GM12878 (cell line): ENCODE measurements around the gene UACA. TPM values are rescaled to one million over a fixed set of nuclear protein-coding genes. Genes with fewer than 3 reads are reported as not detected.

Experiments used
- ATAC-seq: fragments of 200-7000 bp; cut with Tn5 transposase; 3 replicates; pipeline ENCODE4 v1.9.1; 2020; ENCODE audit warnings: mild to moderate bottlenecking, moderate library complexity
- BruUV-seq: library from RNA; stranded (reverse); fragments of 400-500 nt; replicated peaks from 2 replicates; lab custom pipeline; 2021; lab: Mats Ljungman, UMichigan
- CTCF ChIA-PET: fragments of 300-600 bp; sonication (Branson Sonifier 250); formaldehyde crosslinking; extraction: SDS; loops from one replicate; lab custom pipeline; 2021; ENCODE audit warnings: inconsistent platforms; lab: Yijun Ruan, JAX
- POLR2A ChIA-PET: fragments of 350-600 bp; formaldehyde crosslinking; extraction: SDS; loops from one replicate; lab custom pipeline; 2021; ENCODE audit warnings: inconsistent platforms; lab: Charles Lee
- RAD21 ChIA-PET: fragments of 300-600 bp; sonication (Branson Sonifier 250); formaldehyde crosslinking; loops from one replicate; lab custom pipeline; 2023; ENCODE audit warnings: antibody characterized with exemption; ENCODE audit not compliant: unreplicated experiment; lab: Charles Lee
- SMC1A ChIA-PET: fragments of 300-600 bp; sonication (Branson Sonifier 250); formaldehyde crosslinking; loops from one replicate; lab custom pipeline; 2023; ENCODE audit not compliant: unreplicated experiment, uncharacterized antibody; lab: Charles Lee
- DNase-seq: peaks from one replicate; pipeline ENCODE4 v3.0.0-alpha.2; 2011; ENCODE audit warnings: low read depth, low spot score
- FAIRE-seq: peaks from 3 replicates; lab custom pipeline; 2011; peaks lifted over from hg19 to GRCh38; lab: Jason Lieb, UNC
- H2AFZ ChIP-seq: 2 replicates; pipeline ENCODE4 v1.6.0; 2011; ENCODE audit warnings: low read depth, low read length, control low read depth; ENCODE audit not compliant: control insufficient read depth
- H3K27ac ChIP-seq: 2 replicates; pipeline ENCODE4 v1.5.1; 2011; ENCODE audit warnings: control low read depth; ENCODE audit not compliant: control insufficient read depth, insufficient read depth
- H3K27me3 ChIP-seq, 2 experiments: replicated peaks in 1 of 2; 2 replicates each; pipeline versions ENCODE4 v1.6.0 to v1.6.1; 2011; ENCODE audit warnings: low read length in 1 of 2; ENCODE audit not compliant: control insufficient read depth in 2 of 2, insufficient read depth in 2 of 2
- H3K36me3 ChIP-seq, 2 experiments: 2 replicates each; pipeline ENCODE4 v1.5.1; 2011; ENCODE audit warnings: low read length in 1 of 2; ENCODE audit not compliant: control insufficient read depth in 2 of 2, insufficient read depth in 2 of 2
- H3K4me1 ChIP-seq: 2 replicates; pipeline ENCODE4 v1.6.1; 2011; ENCODE audit warnings: mild to moderate bottlenecking, low read length, moderate library complexity, mixed read lengths; ENCODE audit not compliant: control insufficient read depth, insufficient read depth
- H3K4me2 ChIP-seq: 2 replicates; pipeline ENCODE4 v1.6.0; 2011; ENCODE audit warnings: control low read depth; ENCODE audit not compliant: control insufficient read depth, insufficient read depth
- H3K4me3 ChIP-seq: fragments of 200-600 bp; sonication (generic); 2 replicates; pipeline ENCODE4 v1.5.1; 2016
- H3K79me2 ChIP-seq: 2 replicates; pipeline ENCODE4 v1.6.0; 2011; ENCODE audit warnings: low read length; ENCODE audit not compliant: control insufficient read depth, insufficient read depth
- H3K9ac ChIP-seq: 2 replicates; pipeline ENCODE4 v1.8.0; 2011; ENCODE audit warnings: low read length, control low read depth, mixed read lengths; ENCODE audit not compliant: control insufficient read depth, insufficient read depth
- H3K9me3 ChIP-seq: replicated peaks from 3 replicates; pipeline ENCODE4 v1.5.1; 2011; ENCODE audit warnings: mild to moderate bottlenecking, low read length; ENCODE audit not compliant: control insufficient read depth, insufficient read depth
- H4K20me1 ChIP-seq: 2 replicates; pipeline ENCODE4 v1.6.0; 2011; ENCODE audit not compliant: control insufficient read depth, insufficient read depth
- ASH2L ChIP-seq: fragments of 300-600, 200-600 bp; sonication (generic); IDR thresholded peaks from 2 replicates; pipeline ENCODE4 v1.6.1; 2017; ENCODE audit warnings: low read depth, mild to moderate bottlenecking, borderline replicate concordance
- ATF2 ChIP-seq: IDR thresholded peaks from 2 replicates; pipeline ENCODE4 v1.6.1; 2012; ENCODE audit warnings: low read length, inconsistent platforms
- CBX5 ChIP-seq: sonication (generic); IDR thresholded peaks from 2 replicates; pipeline ENCODE4 v1.6.1; 2016; ENCODE audit warnings: low read depth, moderate library complexity, mild to moderate bottlenecking, inconsistent platforms
- KLF5 ChIP-seq: fragments of 450-650 bp; IDR thresholded peaks from 2 replicates; pipeline ENCODE4 v1.6.1; 2014; ENCODE audit warnings: mild to moderate bottlenecking; ENCODE audit not compliant: partially characterized antibody
- MYB ChIP-seq: fragments of 150-350 bp; IDR thresholded peaks from 2 replicates; pipeline ENCODE4 v1.6.1; 2014; ENCODE audit warnings: mild to moderate bottlenecking, low read depth, low read length, borderline replicate concordance
- NBN ChIP-seq: fragments of 450-650 bp; IDR thresholded peaks from 2 replicates; pipeline ENCODE4 v1.6.1; 2016
- NKRF ChIP-seq: fragments of 450-650 bp; conservative IDR thresholded peaks from 2 replicates; pipeline ENCODE4 v1.6.1; 2017; ENCODE audit warnings: mild to moderate bottlenecking, moderate library complexity
- NR2C2 ChIP-seq: IDR thresholded peaks from 2 replicates; pipeline ENCODE4 v1.6.1; 2011; ENCODE audit warnings: borderline replicate concordance, low read depth; ENCODE audit not compliant: control insufficient read depth, insufficient read length
- NR2F1 ChIP-seq: fragments of 450-650 bp; conservative IDR thresholded peaks from 2 replicates; pipeline ENCODE4 v1.6.1; 2017; ENCODE audit warnings: mild to moderate bottlenecking
- RELB ChIP-seq: fragments of 450-650 bp; IDR thresholded peaks from 2 replicates; pipeline ENCODE4 v1.6.1; 2017; ENCODE audit warnings: low read depth, mild to moderate bottlenecking, moderate library complexity
- SPI1 ChIP-seq: IDR thresholded peaks from 2 replicates; pipeline ENCODE4 v1.6.1; 2011; ENCODE audit warnings: low read depth, mild to moderate bottlenecking, low read length, moderate library complexity, borderline replicate concordance; ENCODE audit not compliant: insufficient read depth
- SUZ12 ChIP-seq: fragments of 200-600 bp; sonication (generic); IDR thresholded peaks from one replicate; pipeline ENCODE4 v1.6.1; 2018; ENCODE audit warnings: antibody characterized with exemption, mild to moderate bottlenecking; ENCODE audit not compliant: unreplicated experiment
- ZNF217 ChIP-seq: fragments of 450-650 bp; IDR thresholded peaks from 2 replicates; pipeline ENCODE4 v1.6.1; 2017; ENCODE audit warnings: antibody characterized with exemption, mild to moderate bottlenecking
- ZNF622 ChIP-seq: fragments of 450-650 bp; IDR thresholded peaks from 2 replicates; pipeline ENCODE4 v1.6.1; 2017; ENCODE audit warnings: mild to moderate bottlenecking, inconsistent platforms
- WGBS: methylation state at CpG from one replicate; pipeline ENCODE4 v1.1.6; 2016; ENCODE audit warnings: low lambda C conversion rate; ENCODE audit not compliant: insufficient replicate concordance, insufficient coverage; ENCODE audit errors: missing lambda C conversion rate; 5-methylcytosine and 5-hydroxymethylcytosine counted together
- in situ Hi-C: fragments of 300-500 bp; cut with MboI; formaldehyde crosslinking; loops from 9 replicates; pipeline ENCODE4 v1.14.3; 2018; ENCODE audit warnings: mixed read lengths
- intact Hi-C: fragments of 100-400 bp; cut with micrococcal nuclease; formaldehyde crosslinking; loops from one replicate; pipeline ENCODE4 v1.14.2; 2022; ENCODE audit not compliant: unreplicated experiment
- polyA plus RNA-seq, 11 experiments: library from polyadenylated mRNA; depleted of rRNA in 4 of 11; unstranded in 6 of 11; stranded (reverse) in 5 of 11; fragments of >200 nt; fragmentation: Nextera tagmentation in 4 of 11; fragmentation: Illumina TruSeq in 1 of 11; extraction: Ambion mirVana in 4 of 11; extraction: Trizol in 1 of 11; gene quantifications; 1 replicate in 1 of 11; 2 replicates in 10 of 11; pipeline versions ENCODE4 v1.2.1 to v1.2.3, GENCODE V29; 2011 to 2016; ENCODE audit warnings: inconsistent platforms in 2 of 11, missing spikeins in 2 of 11, low read depth in 1 of 11
- total RNA-seq, 4 experiments: library from RNA; depleted of rRNA in 3 of 4; stranded (reverse); fragments of >200 nt in 3 of 4; fragmentation: Illumina TruSeq in 1 of 4; extraction: Trizol in 1 of 4; gene quantifications; 2 replicates each; pipeline versions ENCODE4 v1.2.1 to v1.2.3, GENCODE V29; 2013 to 2021
- TF ChIP-seq, protein P1 (sequence below): fragments of 450-650 bp; IDR thresholded peaks from 2 replicates; pipeline ENCODE4 v1.6.1; 2018; ENCODE audit warnings: mild to moderate bottlenecking, low read depth, moderate library complexity; ENCODE audit not compliant: partially characterized antibody
- TF ChIP-seq, protein P2 (sequence below): fragments of 450-650 bp; IDR thresholded peaks from 2 replicates; pipeline ENCODE4 v1.6.1; 2014; ENCODE audit warnings: mild to moderate bottlenecking

UACA gene
- total and polyA plus RNA-seq, 10 of the 15 experiments (the other 5 are each of a cell fraction or from before 2014, with no cell fraction given), result 0.30 to 4.0 (median 2.0) TPM

DNA sequence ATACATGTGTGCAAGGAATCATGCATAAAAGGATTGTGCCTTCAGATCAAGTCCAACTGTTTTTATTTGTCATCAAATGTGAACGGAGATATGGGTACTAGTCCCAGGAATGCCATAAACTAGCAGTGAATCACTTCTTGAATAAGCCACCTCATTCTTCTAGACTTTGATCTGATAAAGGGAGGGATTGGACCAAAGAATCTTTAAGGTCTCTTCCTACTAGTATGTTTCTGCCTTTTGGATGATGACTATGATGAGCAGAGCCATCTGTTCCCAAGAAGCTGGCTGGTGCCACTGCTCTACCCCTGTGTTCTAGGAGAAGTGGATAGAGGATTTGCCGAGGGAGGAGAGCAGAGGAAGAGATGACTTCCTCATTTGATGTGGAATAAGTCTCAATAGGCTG, 28.8 kb upstream of the UACA start:
- H3K4me2 ChIP-seq, result no peak overlapping the region
- no TSS peak for BruUV-seq
- in situ Hi-C loops, result no loop called here

More for the DNA sequence above, 28.8 kb upstream of the UACA start:
- H3K4me3 ChIP-seq, result no peak overlapping the region
- DNase-seq (no peak), FAIRE-seq (no peak)
- RAD21 ChIA-PET, result no interaction called here
- TF ChIP-seq SPI1, result no peak
- TF ChIP-seq RELB, result no peak
- TF ChIP-seq ASH2L, result no peak
- no peak for TF ChIP-seq NBN
- TF ChIP-seq NR2C2, result no peak
- no peak for TF ChIP-seq ZNF622
- no peak for TF ChIP-seq NKRF
- no peak for TF ChIP-seq ZNF217
- TF ChIP-seq, protein P1, sequence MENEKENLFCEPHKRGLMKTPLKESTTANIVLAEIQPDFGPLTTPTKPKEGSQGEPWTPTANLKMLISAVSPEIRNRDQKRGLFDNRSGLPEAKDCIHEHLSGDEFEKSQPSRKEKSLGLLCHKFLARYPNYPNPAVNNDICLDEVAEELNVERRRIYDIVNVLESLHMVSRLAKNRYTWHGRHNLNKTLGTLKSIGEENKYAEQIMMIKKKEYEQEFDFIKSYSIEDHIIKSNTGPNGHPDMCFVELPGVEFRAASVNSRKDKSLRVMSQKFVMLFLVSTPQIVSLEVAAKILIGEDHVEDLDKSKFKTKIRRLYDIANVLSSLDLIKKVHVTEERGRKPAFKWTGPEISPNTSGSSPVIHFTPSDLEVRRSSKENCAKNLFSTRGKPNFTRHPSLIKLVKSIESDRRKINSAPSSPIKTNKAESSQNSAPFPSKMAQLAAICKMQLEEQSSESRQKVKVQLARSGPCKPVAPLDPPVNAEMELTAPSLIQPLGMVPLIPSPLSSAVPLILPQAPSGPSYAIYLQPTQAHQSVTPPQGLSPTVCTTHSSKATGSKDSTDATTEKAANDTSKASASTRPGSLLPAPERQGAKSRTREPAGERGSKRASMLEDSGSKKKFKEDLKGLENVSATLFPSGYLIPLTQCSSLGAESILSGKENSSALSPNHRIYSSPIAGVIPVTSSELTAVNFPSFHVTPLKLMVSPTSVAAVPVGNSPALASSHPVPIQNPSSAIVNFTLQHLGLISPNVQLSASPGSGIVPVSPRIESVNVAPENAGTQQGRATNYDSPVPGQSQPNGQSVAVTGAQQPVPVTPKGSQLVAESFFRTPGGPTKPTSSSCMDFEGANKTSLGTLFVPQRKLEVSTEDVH, result no peak
- no peak for TF ChIP-seq NR2F1
- TF ChIP-seq KLF5, result no peak
- TF ChIP-seq ATF2, result no peak
- no peak for TF ChIP-seq SUZ12
- no peak for TF ChIP-seq MYB
- no peak for TF ChIP-seq CBX5
- TF ChIP-seq, protein P2, sequence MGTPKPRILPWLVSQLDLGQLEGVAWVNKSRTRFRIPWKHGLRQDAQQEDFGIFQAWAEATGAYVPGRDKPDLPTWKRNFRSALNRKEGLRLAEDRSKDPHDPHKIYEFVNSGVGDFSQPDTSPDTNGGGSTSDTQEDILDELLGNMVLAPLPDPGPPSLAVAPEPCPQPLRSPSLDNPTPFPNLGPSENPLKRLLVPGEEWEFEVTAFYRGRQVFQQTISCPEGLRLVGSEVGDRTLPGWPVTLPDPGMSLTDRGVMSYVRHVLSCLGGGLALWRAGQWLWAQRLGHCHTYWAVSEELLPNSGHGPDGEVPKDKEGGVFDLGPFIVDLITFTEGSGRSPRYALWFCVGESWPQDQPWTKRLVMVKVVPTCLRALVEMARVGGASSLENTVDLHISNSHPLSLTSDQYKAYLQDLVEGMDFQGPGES, result no peak
- TF ChIP-seq, all 136 proteins: peak for 0
- Histone ChIP-seq H3K27ac (no peak overlapping the region), H2AFZ (no peak overlapping the region), H3K79me2 (no peaks in the 10 kb centered on the region), H3K27me3 (peaks cover 0 to 5% of the 10 kb centered on the region in 2 experiments; a peak in 1 of 4 replicates), H4K20me1 (no peaks in the 10 kb centered on the region), H3K9ac (no peak overlapping the region), H3K4me1 (no peaks in the 10 kb centered on the region), H3K9me3 (no peaks in the 10 kb centered on the region), H3K36me3 (no peaks in the 10 kb centered on the region)
- 16% methylated on average over 2 of the region's 2 CpGs for WGBS
- intact Hi-C loops, result no loop called here
- ChIA-PET POLR2A (no interaction called here), SMC1A (no interaction called here), CTCF (interaction anchor here (0.6 kb wide), 1 partner anchor 934 kb away, joined by 3 read pairs; no protein-coding TSS in a partner anchor)
- ATAC-seq, result no peak
